K562 (cell line): ENCODE measurements around the gene VWA7. TPM values are rescaled to one million over a fixed set of nuclear protein-coding genes. Genes with fewer than 3 reads are reported as not detected.

Source experiments
- EHMT2 ChIP-seq: fragments of 450-650 bp; IDR thresholded peaks from 2 replicates; pipeline ENCODE4 v1.6.1; 2018; ENCODE audit warnings: antibody characterized with exemption
- HSF4 ChIP-seq: fragments of 250-450 bp; sonication (Bioruptor Pico); IDR thresholded peaks from 2 replicates; pipeline ENCODE4 v2.1.2; 2022; ENCODE audit warnings: mild to moderate bottlenecking, moderate library complexity, borderline replicate concordance
- KLF1 ChIP-seq: fragments of 450-650 bp; IDR thresholded peaks from 2 replicates; pipeline ENCODE4 v1.6.1; 2016; ENCODE audit warnings: missing genetic modification characterization, missing compliant biosample characterization
- MTA2 ChIP-seq: fragments of 450-650 bp; IDR thresholded peaks from 2 replicates; pipeline ENCODE4 v1.6.1; 2016; ENCODE audit warnings: low read depth
- PCBP2 ChIP-seq: fragments of 200-400 bp; formaldehyde crosslinking; IDR thresholded peaks from 2 replicates; pipeline ENCODE4 v1.6.1; 2018; ENCODE audit warnings: low read length, low read depth, mild to moderate bottlenecking, moderate library complexity; ENCODE audit not compliant: poor library complexity, severe bottlenecking
- RFX5 ChIP-seq: IDR thresholded peaks from 2 replicates; pipeline ENCODE4 v1.6.1; 2011; ENCODE audit warnings: low read depth, mild to moderate bottlenecking, improper control_type of control experiment, low read length
- SMARCA4 ChIP-seq: fragments of 450-650 bp; IDR thresholded peaks from 2 replicates; pipeline ENCODE4 v1.6.1; 2016
- SP2 ChIP-seq: IDR thresholded peaks from 2 replicates; pipeline ENCODE4 v1.6.1; 2011; ENCODE audit warnings: mild to moderate bottlenecking, low read depth, low read length, moderate library complexity; ENCODE audit not compliant: poor library complexity, severe bottlenecking; ENCODE audit errors: extremely low read depth
- TFE3 ChIP-seq: fragments of 450-650 bp; formaldehyde crosslinking; IDR thresholded peaks from 2 replicates; pipeline ENCODE4 v1.4.0; 2020; ENCODE audit warnings: mild to moderate bottlenecking, mixed read lengths
- TRIM24 ChIP-seq, 2 experiments: fragments of 450-650 bp; IDR thresholded peaks; 2 replicates each; pipeline ENCODE4 v1.6.1; 2016
- USF2 ChIP-seq: sonication (generic); formaldehyde crosslinking; IDR thresholded peaks from 2 replicates; pipeline ENCODE4 v1.5.0; 2020; ENCODE audit warnings: missing genetic modification reagents
- ZNF197 ChIP-seq: fragments of 200-800 bp; sonication (Bioruptor generic); IDR thresholded peaks from 2 replicates; pipeline ENCODE4 v1.6.1; 2016; ENCODE audit warnings: low read depth, missing genetic modification characterization, missing compliant biosample characterization
- ZNF316 ChIP-seq: fragments of 450-650 bp; IDR thresholded peaks from 2 replicates; pipeline ENCODE4 v1.6.1; 2016
- ZNF449 ChIP-seq: fragments of 250-450 bp; sonication (Bioruptor Pico); IDR thresholded peaks from 2 replicates; pipeline ENCODE4 v1.8.0; 2022; ENCODE audit warnings: moderate library complexity, mild to moderate bottlenecking, inconsistent platforms
- polyA plus RNA-seq, 8 experiments: library from polyadenylated mRNA; depleted of rRNA in 4 of 8; stranded (reverse) in 5 of 8; unstranded in 3 of 8; fragments of >200 nt; fragmentation: Nextera tagmentation in 2 of 8; fragmentation: Illumina TruSeq in 1 of 8; extraction: Ambion mirVana in 2 of 8; extraction: Trizol in 1 of 8; gene quantifications; 2 replicates each; pipeline versions ENCODE4 v1.2.1 to v1.2.3, GENCODE V29; 2011 to 2014; ENCODE audit warnings: inconsistent platforms in 1 of 8, missing spikeins in 1 of 8
- total RNA-seq, 7 experiments: library from RNA; depleted of rRNA in 6 of 7; stranded (reverse); fragments of >200 nt in 6 of 7; fragmentation: Illumina TruSeq in 2 of 7; extraction: Trizol in 2 of 7; gene quantifications; 2 replicates each; pipeline versions ENCODE4 v1.2.1 to v1.2.3, GENCODE V29; 2011 to 2021; ENCODE audit warnings: low replicate concordance in 1 of 7
- TF ChIP-seq, protein P1 (sequence below): fragments of 150-350 bp; IDR thresholded peaks from 2 replicates; pipeline ENCODE4 v1.6.1; 2014; ENCODE audit warnings: low read depth, mild to moderate bottlenecking, low read length, borderline replicate concordance
- TF ChIP-seq, protein P2 (sequence below): fragments of 250-450 bp; sonication (Bioruptor Pico); IDR thresholded peaks from 2 replicates; pipeline ENCODE4 v1.5.0; 2021
- TF ChIP-seq, protein P3 (sequence below): fragments of 450-650 bp; IDR thresholded peaks from one replicate; pipeline ENCODE4 v1.6.1; 2018; ENCODE audit warnings: mild to moderate bottlenecking, moderate library complexity; ENCODE audit not compliant: partially characterized antibody

VWA7 gene
- total and polyA plus RNA-seq, 9 of the 15 experiments (the other 6 are each of a cell fraction or from before 2014, with no cell fraction given) = 0.18 to 2.9 (median 0.95) TPM

DNA sequence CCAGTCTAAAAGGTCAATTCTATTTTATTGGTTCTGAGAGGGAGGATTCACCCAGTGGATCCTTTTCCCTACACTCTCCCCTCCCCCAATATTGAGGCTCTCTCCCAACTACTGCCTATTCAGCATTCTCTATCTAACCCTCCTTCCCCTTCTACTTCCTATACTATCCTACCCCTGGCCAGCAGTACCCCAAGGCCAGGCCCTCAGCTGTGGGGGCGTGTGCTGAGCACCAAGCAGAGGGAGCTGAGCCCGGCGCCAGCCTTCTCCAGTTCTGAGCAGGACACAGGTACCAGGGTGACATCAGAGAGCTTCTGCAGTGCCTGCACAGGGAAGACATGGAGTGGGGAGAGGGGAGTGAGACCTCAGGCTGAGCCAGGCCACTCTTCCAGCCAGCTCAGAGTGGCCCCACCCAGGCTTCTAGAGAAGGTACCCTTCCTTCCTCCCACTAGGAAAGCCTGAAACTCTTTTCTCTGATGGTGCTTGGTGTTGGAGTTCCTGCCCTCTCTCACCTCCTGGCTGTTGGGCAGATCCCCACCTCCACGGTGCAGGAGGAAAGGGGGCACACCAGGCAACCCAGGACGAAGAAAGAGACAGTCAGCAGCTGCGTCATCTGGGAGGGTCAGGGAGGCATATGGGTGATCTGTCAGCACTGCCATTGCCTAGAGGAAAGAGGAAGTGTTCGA is 50.0 kb downstream of the VWA7 start (continued):
- TF ChIP-seq RFX5 = no peak
- no peak for TF ChIP-seq KLF1 (tag)
- no peak for TF ChIP-seq EHMT2
- no peak for TF ChIP-seq PCBP2
- TF ChIP-seq HSF4 = no peak
- TF ChIP-seq SP2 = no peak
- no peak for TF ChIP-seq TRIM24 (IDR thresholded peaks at IDR 0.05)
- TF ChIP-seq MTA2 = no peak
- no peak for TF ChIP-seq ZNF197
- TF ChIP-seq, protein P1, sequence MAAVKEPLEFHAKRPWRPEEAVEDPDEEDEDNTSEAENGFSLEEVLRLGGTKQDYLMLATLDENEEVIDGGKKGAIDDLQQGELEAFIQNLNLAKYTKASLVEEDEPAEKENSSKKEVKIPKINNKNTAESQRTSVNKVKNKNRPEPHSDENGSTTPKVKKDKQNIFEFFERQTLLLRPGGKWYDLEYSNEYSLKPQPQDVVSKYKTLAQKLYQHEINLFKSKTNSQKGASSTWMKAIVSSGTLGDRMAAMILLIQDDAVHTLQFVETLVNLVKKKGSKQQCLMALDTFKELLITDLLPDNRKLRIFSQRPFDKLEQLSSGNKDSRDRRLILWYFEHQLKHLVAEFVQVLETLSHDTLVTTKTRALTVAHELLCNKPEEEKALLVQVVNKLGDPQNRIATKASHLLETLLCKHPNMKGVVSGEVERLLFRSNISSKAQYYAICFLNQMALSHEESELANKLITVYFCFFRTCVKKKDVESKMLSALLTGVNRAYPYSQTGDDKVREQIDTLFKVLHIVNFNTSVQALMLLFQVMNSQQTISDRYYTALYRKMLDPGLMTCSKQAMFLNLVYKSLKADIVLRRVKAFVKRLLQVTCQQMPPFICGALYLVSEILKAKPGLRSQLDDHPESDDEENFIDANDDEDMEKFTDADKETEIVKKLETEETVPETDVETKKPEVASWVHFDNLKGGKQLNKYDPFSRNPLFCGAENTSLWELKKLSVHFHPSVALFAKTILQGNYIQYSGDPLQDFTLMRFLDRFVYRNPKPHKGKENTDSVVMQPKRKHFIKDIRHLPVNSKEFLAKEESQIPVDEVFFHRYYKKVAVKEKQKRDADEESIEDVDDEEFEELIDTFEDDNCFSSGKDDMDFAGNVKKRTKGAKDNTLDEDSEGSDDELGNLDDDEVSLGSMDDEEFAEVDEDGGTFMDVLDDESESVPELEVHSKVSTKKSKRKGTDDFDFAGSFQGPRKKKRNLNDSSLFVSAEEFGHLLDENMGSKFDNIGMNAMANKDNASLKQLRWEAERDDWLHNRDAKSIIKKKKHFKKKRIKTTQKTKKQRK = no peak
- peak; percentile 12; the same call in 1 of the 2 replicates for TF ChIP-seq SMARCA4
- peak; percentile 95 for TF ChIP-seq ZNF316
- TF ChIP-seq, protein P2, sequence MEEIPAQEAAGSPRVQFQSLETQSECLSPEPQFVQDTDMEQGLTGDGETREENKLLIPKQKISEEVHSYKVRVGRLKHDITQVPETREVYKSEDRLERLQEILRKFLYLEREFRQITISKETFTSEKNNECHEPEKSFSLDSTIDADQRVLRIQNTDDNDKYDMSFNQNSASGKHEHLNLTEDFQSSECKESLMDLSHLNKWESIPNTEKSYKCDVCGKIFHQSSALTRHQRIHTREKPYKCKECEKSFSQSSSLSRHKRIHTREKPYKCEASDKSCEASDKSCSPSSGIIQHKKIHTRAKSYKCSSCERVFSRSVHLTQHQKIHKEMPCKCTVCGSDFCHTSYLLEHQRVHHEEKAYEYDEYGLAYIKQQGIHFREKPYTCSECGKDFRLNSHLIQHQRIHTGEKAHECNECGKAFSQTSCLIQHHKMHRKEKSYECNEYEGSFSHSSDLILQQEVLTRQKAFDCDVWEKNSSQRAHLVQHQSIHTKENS (CRISPR knock-in tag) = no peak
- TF ChIP-seq TFE3 = no peak
- TF ChIP-seq ZNF449 (CRISPR knock-in tag) = 0 out of 2 replicates have a peak, but pooled peaks have one; percentile 45
- no peak for TF ChIP-seq USF2 (CRISPR knock-in tag)
- TF ChIP-seq, protein P3, sequence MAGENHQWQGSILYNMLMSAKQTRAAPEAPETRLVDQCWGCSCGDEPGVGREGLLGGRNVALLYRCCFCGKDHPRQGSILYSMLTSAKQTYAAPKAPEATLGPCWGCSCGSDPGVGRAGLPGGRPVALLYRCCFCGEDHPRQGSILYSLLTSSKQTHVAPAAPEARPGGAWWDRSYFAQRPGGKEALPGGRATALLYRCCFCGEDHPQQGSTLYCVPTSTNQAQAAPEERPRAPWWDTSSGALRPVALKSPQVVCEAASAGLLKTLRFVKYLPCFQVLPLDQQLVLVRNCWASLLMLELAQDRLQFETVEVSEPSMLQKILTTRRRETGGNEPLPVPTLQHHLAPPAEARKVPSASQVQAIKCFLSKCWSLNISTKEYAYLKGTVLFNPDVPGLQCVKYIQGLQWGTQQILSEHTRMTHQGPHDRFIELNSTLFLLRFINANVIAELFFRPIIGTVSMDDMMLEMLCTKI = no peak
